HEK293 (cell line): ENCODE data around the gene EBF3.

Experiments used
- CTCF ChIP-seq: fragments of 450-650 bp; formaldehyde crosslinking; IDR thresholded peaks from 2 replicates; pipeline ENCODE4 v1.5.1; 2016; ENCODE audit warnings: missing biosample characterization, missing genetic modification characterization
- PATZ1 ChIP-seq: fragments of 450-650 bp; formaldehyde crosslinking; IDR thresholded peaks from 2 replicates; pipeline ENCODE4 v1.5.1; 2016; ENCODE audit warnings: missing biosample characterization, missing genetic modification characterization
- PBX3 ChIP-seq: sonication (generic); formaldehyde crosslinking; IDR thresholded peaks from 2 replicates; pipeline ENCODE4 v1.8.1; 2022; ENCODE audit warnings: mild to moderate bottlenecking, moderate library complexity, missing genetic modification reagents
- PRDM6 ChIP-seq: fragments of 450-650 bp; formaldehyde crosslinking; IDR thresholded peaks from 2 replicates; pipeline ENCODE4 v1.5.1; 2017; ENCODE audit warnings: missing biosample characterization, missing genetic modification characterization
- TCF7L2 ChIP-seq: IDR thresholded peaks from 2 replicates; pipeline ENCODE4 v1.6.1; 2011; ENCODE audit warnings: low read depth, mild to moderate bottlenecking, inconsistent platforms, low read length, moderate library complexity, borderline replicate concordance
- ZBTB7A ChIP-seq: fragments of 450-650 bp; formaldehyde crosslinking; IDR thresholded peaks from 2 replicates; pipeline ENCODE4 v1.5.1; 2016; ENCODE audit warnings: low read depth, missing biosample characterization, missing genetic modification characterization
- ZNF23 ChIP-seq: fragments of 450-650 bp; formaldehyde crosslinking; IDR thresholded peaks from 2 replicates; pipeline ENCODE4 v1.5.1; 2016; ENCODE audit warnings: missing biosample characterization, missing genetic modification characterization, borderline replicate concordance
- ZNF24 ChIP-seq: fragments of 450-650 bp; formaldehyde crosslinking; IDR thresholded peaks from 2 replicates; pipeline ENCODE4 v1.5.1; 2016; ENCODE audit warnings: missing biosample characterization, missing genetic modification characterization
- ZNF391 ChIP-seq: fragments of 450-650 bp; formaldehyde crosslinking; IDR thresholded peaks from 2 replicates; pipeline ENCODE4 v1.5.1; 2016; ENCODE audit warnings: low read depth, missing biosample characterization, missing genetic modification characterization, borderline replicate concordance
- ZNF544 ChIP-seq: fragments of 450-650 bp; formaldehyde crosslinking; IDR thresholded peaks from 2 replicates; pipeline ENCODE4 v1.5.0; 2017; ENCODE audit warnings: missing biosample characterization, missing genetic modification characterization
- ZNF548 ChIP-seq: fragments of 450-650 bp; formaldehyde crosslinking; IDR thresholded peaks from 2 replicates; pipeline ENCODE4 v1.5.1; 2016; ENCODE audit warnings: missing biosample characterization, missing genetic modification characterization

GRCh38 chr10:129909080-129909479 lies 55.0 kb downstream of the EBF3 start:
- TF ChIP-seq ZNF23 (tag by site-specific recombination) (no peak), CTCF (tag by site-specific recombination) (no peak), PATZ1 (tag by site-specific recombination) (no peak), ZNF391 (no peak), PBX3 (no peak), PRDM6 (tag by site-specific recombination) (no peak), ZNF548 (no peak), ZBTB7A (tag by site-specific recombination) (no peak), ZNF24 (no peak), ZNF544 (tag by site-specific recombination) (no peak), TCF7L2 (no peak)
